Upper lobe of left lung (tissue), 6 donors: Measurements from ENCODE around the gene RBPJ. TPM values are rescaled to one million over a fixed set of nuclear protein-coding genes. Genes with fewer than 3 reads are reported as not detected.

Source experiments
- ATAC-seq, 2 donors: fragments of 200-7000 bp; cut with Tn5 transposase; one replicate each; pipeline ENCODE4 v1.9.1; 2022; ENCODE audit warnings: mild to moderate bottlenecking in 2 of 2, moderate library complexity in 2 of 2; ENCODE audit not compliant: low FRiP score in 2 of 2
- DNase-seq, 2 donors: peaks; one replicate each; pipeline ENCODE4 v3.0.0-alpha.2; 2019 to 2020
- H3K27ac ChIP-seq, 4 donors: fragments of 200-600 bp; sonication (generic); one replicate each; pipeline ENCODE4 v1.5.1; 2016 to 2019
- H3K27me3 ChIP-seq, 4 donors: fragments of 200-600 bp; sonication (generic); one replicate each; pipeline ENCODE4 v1.5.1; 2017 to 2019
- H3K36me3 ChIP-seq, 4 donors: fragments of 200-600 bp; sonication (generic); one replicate each; pipeline ENCODE4 v1.5.1; 2016 to 2019
- H3K4me1 ChIP-seq, 4 donors: fragments of 200-600 bp; sonication (generic); one replicate each; pipeline ENCODE4 v1.5.1; 2018 to 2019
- H3K4me3 ChIP-seq, 4 donors: fragments of 200-600 bp; sonication (generic); one replicate each; pipeline ENCODE4 v1.5.1; 2017 to 2019; ENCODE audit warnings: mild to moderate bottlenecking in 2 of 4, moderate library complexity in 1 of 4
- H3K9me3 ChIP-seq, 4 donors: fragments of 200-600 bp; sonication (generic); one replicate each; pipeline ENCODE4 v1.5.1; 2018 to 2019
- CTCF ChIP-seq, 6 experiments: fragments of 450-650 bp in 4 of 6; fragments of 200-600 bp in 2 of 6; sonication (generic) in 2 of 6; IDR thresholded peaks; one replicate each; pipeline ENCODE4 v1.5.1; 2016 to 2019; ENCODE audit warnings: antibody characterized with exemption in 6 of 6
- EP300 ChIP-seq, 4 donors: sonication (generic); formaldehyde crosslinking; IDR thresholded peaks; one replicate each; pipeline ENCODE4 v1.5.1; 2017; ENCODE audit warnings: antibody characterized with exemption in 4 of 4, control low read depth in 2 of 4
- POLR2A ChIP-seq, 4 donors: fragments of 450-650 bp; IDR thresholded peaks; one replicate each; pipeline ENCODE4 v1.5.1; 2016 to 2017; ENCODE audit warnings: antibody characterized with exemption in 4 of 4, mild to moderate bottlenecking in 2 of 4
- POLR2AphosphoS5 ChIP-seq, 2 donors: sonication (generic); formaldehyde crosslinking; IDR thresholded peaks; one replicate each; pipeline ENCODE4 v1.5.1; 2017; ENCODE audit warnings: antibody characterized with exemption in 2 of 2
- WGBS, 2 donors: methylation state at CpG; one replicate each; pipeline ENCODE4 v1.1.5; 2017 to 2018; 5-methylcytosine and 5-hydroxymethylcytosine counted together
- total RNA-seq, 6 donors: library from RNA; depleted of rRNA in 4 of 6; stranded (reverse); fragments of >200 nt in 4 of 6; gene quantifications; one replicate each; pipeline versions ENCODE4 v1.1.0 to v1.2.1, GENCODE V29; 2016 to 2021
- donor health status: DM: no; HTN: no; CAD: no; lungs with moderate emphysema.
- donor health status: DM: no; HTN: yes; CAD: no; lungs with severe emphysema.

RBPJ gene
- total RNA-seq, 6 donors from 2014 or later: 59.4 to 93.2 (median 79.4) TPM

- Histone ChIP-seq H3K4me1 (peaks cover 0 to 3% (median 0%) of the 10 kb centered on the region in 4 donors), H3K27me3 (no peaks in the 10 kb centered on the region), H3K9me3 (no peaks in the 10 kb centered on the region), H3K36me3 (peaks cover 0 to 44% (median 12%) of the 10 kb centered on the region in 4 donors), H3K27ac (no peak overlapping the region), H3K4me3 (no peak overlapping the region)
- ATAC-seq (no peak), DNase-seq (no peak)
- TF ChIP-seq POLR2AphosphoS5 (IDR thresholded peaks at IDR 0.05) (no peak), CTCF (IDR thresholded peaks at IDR 0.05) (no peak), EP300 (IDR thresholded peaks at IDR 0.05) (no peak), POLR2A (IDR thresholded peaks at IDR 0.05) (no peak)
- WGBS, 2 donors: 65 to 73% methylated on average over 2 of the region's 2 CpGs
Measured at GRCh38 chr4:26434030-26434639, 113.3 kb downstream of the RBPJ start.

- H3K9me3 ChIP-seq: no peaks in the 10 kb centered on the region
- TF ChIP-seq POLR2AphosphoS5 (IDR thresholded peaks at IDR 0.05) (no peak), EP300 (IDR thresholded peaks at IDR 0.05) (no peak), POLR2A (IDR thresholded peaks at IDR 0.05) (no peak), CTCF (IDR thresholded peaks at IDR 0.05) (no peak)
- peaks cover 0 to 2% (median 0%) of the 10 kb centered on the region in 4 donors for H3K36me3 ChIP-seq
- H3K4me3 ChIP-seq: no peak overlapping the region
- ATAC-seq (no peak), DNase-seq (no peak)
- H3K27me3 ChIP-seq: no peaks in the 10 kb centered on the region
- no peak overlapping the region for H3K27ac ChIP-seq
- H3K4me1 ChIP-seq: peaks cover 0 to 3% (median 0%) of the 10 kb centered on the region in 4 donors
- 65 to 66% methylated on average over 7 of the region's 7 CpGs for WGBS, 2 donors
Measured at GRCh38 chr4:26441102-26441501, 120.3 kb downstream of the RBPJ start.

- H3K4me3 ChIP-seq: no peak overlapping the region
Measured at GRCh38 chr4:26441771-26442170, 121.0 kb downstream of the RBPJ start.

GRCh38 chr4:26447378-26447777 is 126.6 kb downstream of the RBPJ start:
- no peak overlapping the region for H3K4me3 ChIP-seq
- no peak overlapping the region for H3K27ac ChIP-seq
- no peaks in the 10 kb centered on the region for H3K4me1 ChIP-seq
- WGBS, 2 donors: 64 to 81% methylated on average over 8 of the region's 8 CpGs
- ATAC-seq (no peak), DNase-seq (no peak)
- no peak for TF ChIP-seq CTCF (IDR thresholded peaks at IDR 0.05)
- TF ChIP-seq POLR2A (IDR thresholded peaks at IDR 0.05): no peak
- no peak for TF ChIP-seq EP300 (IDR thresholded peaks at IDR 0.05)
- TF ChIP-seq POLR2AphosphoS5 (IDR thresholded peaks at IDR 0.05): no peak
- H3K9me3 ChIP-seq: no peaks in the 10 kb centered on the region
- no peaks in the 10 kb centered on the region for H3K27me3 ChIP-seq
- no peaks in the 10 kb centered on the region for H3K36me3 ChIP-seq

More at GRCh38 chr4:26441771-26442170, 121.0 kb downstream of the RBPJ start:
- Histone ChIP-seq H3K27me3 (no peaks in the 10 kb centered on the region), H3K4me1 (peaks cover 0 to 3% (median 0%) of the 10 kb centered on the region in 4 donors), H3K27ac (no peak overlapping the region), H3K9me3 (no peaks in the 10 kb centered on the region), H3K36me3 (peaks cover 0 to 2% (median 0%) of the 10 kb centered on the region in 4 donors)
- WGBS, 2 donors: 93 to 95% methylated on average over 5 of the region's 5 CpGs
- DNase-seq: no peak
- TF ChIP-seq POLR2AphosphoS5 (IDR thresholded peaks at IDR 0.05): no peak
- TF ChIP-seq POLR2A (IDR thresholded peaks at IDR 0.05): no peak
- no peak for TF ChIP-seq CTCF (IDR thresholded peaks at IDR 0.05)
- TF ChIP-seq EP300 (IDR thresholded peaks at IDR 0.05): no peak
- ATAC-seq: no peak

- Histone ChIP-seq H3K36me3 (no peaks in the 10 kb centered on the region), H3K27ac (no peak overlapping the region), H3K4me1 (no peaks in the 10 kb centered on the region), H3K4me3 (no peak overlapping the region), H3K27me3 (no peaks in the 10 kb centered on the region), H3K9me3 (no peaks in the 10 kb centered on the region)
- DNase-seq: no peak
- 85 to 87% methylated on average over 5 of the region's 5 CpGs for WGBS, 2 donors
- TF ChIP-seq EP300 (IDR thresholded peaks at IDR 0.05): no peak
- TF ChIP-seq POLR2AphosphoS5 (IDR thresholded peaks at IDR 0.05): no peak
- TF ChIP-seq POLR2A (IDR thresholded peaks at IDR 0.05): no peak
- TF ChIP-seq CTCF (IDR thresholded peaks at IDR 0.05): no peak
- ATAC-seq: no peak
Measured at GRCh38 chr4:26450418-26450817, 129.6 kb downstream of the RBPJ start.
